ENCODE data around the gene SLC29A4.
"Not testable (repeated sequence)": the region's sequence is repeated elsewhere in the genome, so short reads cannot be mapped to it uniquely, and the experiment has no call there.

DNA sequence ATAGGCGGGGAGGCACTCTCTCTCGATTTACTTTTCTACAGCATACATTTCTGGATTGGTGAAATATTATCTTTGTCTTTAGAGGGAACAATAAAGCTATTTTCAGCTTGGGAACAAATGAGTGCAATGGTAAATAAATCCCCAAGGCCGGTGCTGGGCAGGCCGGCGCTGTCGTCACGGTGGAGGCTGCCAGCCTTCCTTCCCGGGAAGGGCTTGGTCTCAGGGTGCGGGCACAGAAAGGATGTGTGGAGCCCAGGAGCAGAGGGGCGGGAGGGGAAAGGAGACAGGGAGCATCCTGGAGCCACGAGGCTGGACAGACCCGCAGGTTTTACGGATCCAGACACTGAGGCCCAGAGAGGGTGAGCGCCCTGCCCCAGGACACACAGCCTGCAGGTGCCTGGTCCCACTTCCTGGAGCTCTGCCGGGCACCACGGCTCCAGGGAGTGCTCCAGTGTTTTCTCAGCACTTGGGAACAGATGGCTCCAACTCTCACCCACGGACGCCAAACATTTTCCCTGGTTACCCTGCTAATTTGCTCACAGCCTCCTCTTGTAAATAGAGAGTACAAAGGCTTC, 8.8 kb upstream of the SLC29A4 start:
- not testable (repeated sequence) for TF ChIP-seq CEBPB (IDR thresholded peaks at IDR 0.05; ENCODE audit: low read depth, low read length); POLR2A (IDR thresholded peaks at IDR 0.05; ENCODE audit: low read depth, low read length); MAFK (IDR thresholded peaks at IDR 0.05; ENCODE audit: low read depth, low read length); RAD21 (IDR thresholded peaks at IDR 0.05; ENCODE audit: low read length); BHLHE40 (IDR thresholded peaks at IDR 0.05; ENCODE audit: low read depth, low read length); MXI1 (IDR thresholded peaks at IDR 0.05; ENCODE audit: borderline replicate concordance, low read depth, low read length); SMC3 (IDR thresholded peaks at IDR 0.05; ENCODE audit: low read depth, low read length); RFX5 (IDR thresholded peaks at IDR 0.05; ENCODE audit: low read depth, low read length); FOS (IDR thresholded peaks at IDR 0.05; ENCODE audit: low read depth, low read length)
- TF ChIP-seq, protein P1, sequence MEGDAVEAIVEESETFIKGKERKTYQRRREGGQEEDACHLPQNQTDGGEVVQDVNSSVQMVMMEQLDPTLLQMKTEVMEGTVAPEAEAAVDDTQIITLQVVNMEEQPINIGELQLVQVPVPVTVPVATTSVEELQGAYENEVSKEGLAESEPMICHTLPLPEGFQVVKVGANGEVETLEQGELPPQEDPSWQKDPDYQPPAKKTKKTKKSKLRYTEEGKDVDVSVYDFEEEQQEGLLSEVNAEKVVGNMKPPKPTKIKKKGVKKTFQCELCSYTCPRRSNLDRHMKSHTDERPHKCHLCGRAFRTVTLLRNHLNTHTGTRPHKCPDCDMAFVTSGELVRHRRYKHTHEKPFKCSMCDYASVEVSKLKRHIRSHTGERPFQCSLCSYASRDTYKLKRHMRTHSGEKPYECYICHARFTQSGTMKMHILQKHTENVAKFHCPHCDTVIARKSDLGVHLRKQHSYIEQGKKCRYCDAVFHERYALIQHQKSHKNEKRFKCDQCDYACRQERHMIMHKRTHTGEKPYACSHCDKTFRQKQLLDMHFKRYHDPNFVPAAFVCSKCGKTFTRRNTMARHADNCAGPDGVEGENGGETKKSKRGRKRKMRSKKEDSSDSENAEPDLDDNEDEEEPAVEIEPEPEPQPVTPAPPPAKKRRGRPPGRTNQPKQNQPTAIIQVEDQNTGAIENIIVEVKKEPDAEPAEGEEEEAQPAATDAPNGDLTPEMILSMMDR (conservative IDR thresholded peaks at IDR 0.05; ENCODE audit: low read depth, low read length), result not testable (repeated sequence)
- TF ChIP-seq, protein P2, sequence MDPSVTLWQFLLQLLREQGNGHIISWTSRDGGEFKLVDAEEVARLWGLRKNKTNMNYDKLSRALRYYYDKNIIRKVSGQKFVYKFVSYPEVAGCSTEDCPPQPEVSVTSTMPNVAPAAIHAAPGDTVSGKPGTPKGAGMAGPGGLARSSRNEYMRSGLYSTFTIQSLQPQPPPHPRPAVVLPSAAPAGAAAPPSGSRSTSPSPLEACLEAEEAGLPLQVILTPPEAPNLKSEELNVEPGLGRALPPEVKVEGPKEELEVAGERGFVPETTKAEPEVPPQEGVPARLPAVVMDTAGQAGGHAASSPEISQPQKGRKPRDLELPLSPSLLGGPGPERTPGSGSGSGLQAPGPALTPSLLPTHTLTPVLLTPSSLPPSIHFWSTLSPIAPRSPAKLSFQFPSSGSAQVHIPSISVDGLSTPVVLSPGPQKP (IDR thresholded peaks at IDR 0.05; ENCODE audit: borderline replicate concordance, low read depth, low read length), result not testable (repeated sequence)
